Psoas muscle (tissue), 8 donors: ENCODE data around the gene HEPACAM. TPM values are rescaled to one million over a fixed set of nuclear protein-coding genes. Genes with fewer than 3 reads are reported as not detected.

Experiments
- ATAC-seq, 4 donors: fragments of 200-7000 bp; cut with Tn5 transposase; one replicate each; pipeline ENCODE4 v1.9.1; 2020; ENCODE audit warnings: moderate library complexity in 3 of 4, mild to moderate bottlenecking in 2 of 4
- DNase-seq, 2 donors: peaks; one replicate each; pipeline ENCODE4 v3.0.0-alpha.2; 2020
- H3K27ac ChIP-seq: fragments of 200-600 bp; one replicate; pipeline ENCODE4 v1.8.0; 2022
- H3K27me3 ChIP-seq, 3 donors: fragments of 200-600 bp in 1 of 3; one replicate each; pipeline versions ENCODE4 v1.6.1 to v1.8.0; 2013 to 2022; ENCODE audit warnings: low read length in 2 of 3, mild to moderate bottlenecking in 2 of 3, moderate library complexity in 1 of 3; ENCODE audit not compliant: insufficient read depth in 3 of 3
- H3K36me3 ChIP-seq, 2 donors: fragments of 200-600 bp in 1 of 2; one replicate each; pipeline versions ENCODE4 v1.6.1 to v1.8.0; 2013 to 2022; ENCODE audit warnings: low read depth in 1 of 2, mild to moderate bottlenecking in 1 of 2, moderate library complexity in 1 of 2; ENCODE audit not compliant: insufficient read depth in 1 of 2
- H3K4me1 ChIP-seq: fragments of 200-600 bp; one replicate; pipeline ENCODE4 v1.8.0; 2022
- H3K4me3 ChIP-seq: fragments of 200-600 bp; one replicate; pipeline ENCODE4 v1.8.0; 2022; ENCODE audit warnings: mild to moderate bottlenecking
- H3K9me3 ChIP-seq: fragments of 200-600 bp; one replicate; pipeline ENCODE4 v1.8.0; 2022
- whole genome bisulfite sequencing, 3 donors: extraction: QIAGEN DNeasy Blood & Tissue Kit; methylation state at CpG; one replicate each; pipeline versions ENCODE4 v1.1.6 to v1.1.7; 2013; 5-methylcytosine and 5-hydroxymethylcytosine counted together
- intact Hi-C, 2 donors: fragments of 100-400 bp; cut with DNase I; formaldehyde crosslinking; loops; one replicate each; pipeline versions ENCODE4 v1.11.0 to v1.14.2; 2022
- polyA plus RNA-seq, 3 donors: library from polyadenylated mRNA; stranded (reverse); fragments of 200-250 nt; gene quantifications; one replicate each; pipeline ENCODE4 v1.2.3, GENCODE V29; 2013
- total RNA-seq, 4 donors: library from RNA; stranded (reverse); fragmentation: NEBNext Ultra II Directional in 2 of 4; extraction: Animal tissue kit (Norgen Biotek cat#: 25700) in 2 of 4; gene quantifications; one replicate each; pipeline versions ENCODE4 v1.2.1 to v1.2.4, GENCODE V29; 2021 to 2023
- TF ChIP-seq, protein P1 (sequence below): fragments of 200-600 bp; IDR thresholded peaks from one replicate; pipeline ENCODE4 v1.8.0; 2022; ENCODE audit warnings: antibody characterized with exemption
- donor health status: healthy with polysubstance abuse.
- donor health status: DM: no; HTN: no; CAD: no; lungs with moderate emphysema.
- donor health status: Bipolar disorder and iron deficiency.
- donor health status: healthy.
- donor health status: DM: yes; HTN: yes; CAD: no.
- donor health status: DM: no; HTN: no; CAD: no.
- donor health status: DM: no; HTN: no; CAD: no.
- donor health status: DM: yes; HTN: yes; CAD: no.

The HEPACAM gene
- total and polyA plus RNA-seq, 7 donors: 0.05 to 0.25 (median 0.07) TPM; not detected in 2

DNA sequence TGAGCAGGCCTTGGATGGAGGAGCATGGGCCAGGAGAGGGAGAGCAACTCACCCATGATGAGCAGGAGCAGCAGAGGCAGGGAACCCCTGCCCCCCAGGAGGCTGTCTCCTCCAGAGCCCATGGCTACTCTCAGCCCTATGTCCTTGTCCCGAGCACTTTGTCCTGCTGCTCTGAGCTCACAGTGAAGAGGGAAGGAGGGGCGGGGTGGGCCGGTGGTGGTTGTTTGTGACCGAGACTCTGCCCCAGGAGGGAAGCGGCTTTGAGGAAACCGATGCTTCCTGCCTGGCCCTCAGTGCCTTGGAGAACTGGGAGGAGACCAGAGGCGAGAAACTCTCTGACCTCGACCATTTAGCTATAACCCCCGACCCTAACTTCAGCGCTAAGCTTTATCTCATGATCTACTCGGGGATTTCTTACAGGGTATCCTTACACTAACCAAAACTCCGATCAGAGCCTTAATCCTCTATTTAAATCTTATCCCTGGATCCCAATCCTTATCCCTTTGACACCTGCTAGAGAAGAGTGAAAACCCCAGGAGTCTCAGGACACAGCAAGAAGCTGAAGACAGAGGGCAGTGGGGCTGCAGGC is 38.1 kb downstream of the HEPACAM start, which contains the start of gene ROBO4:
TSS of gene ROBO4 (minus strand) at position 192 of the 589 bp plus-strand sequence. CDS start at position 122, 70 bp downstream.
- Histone ChIP-seq H3K27me3 (peaks cover 0 to 21% (median 4%) of the 10 kb centered on the region in 3 donors), H3K36me3 (peaks cover 0 to 5% of the 10 kb centered on the region in 2 donors), H3K4me1 (no peaks in the 10 kb centered on the region), H3K9me3 (no peaks in the 10 kb centered on the region), H3K4me3 (peak within 1 kb of the TSS; percentile 57), H3K27ac (peak within 1 kb of the TSS; percentile 68)
- TF ChIP-seq, protein P1, sequence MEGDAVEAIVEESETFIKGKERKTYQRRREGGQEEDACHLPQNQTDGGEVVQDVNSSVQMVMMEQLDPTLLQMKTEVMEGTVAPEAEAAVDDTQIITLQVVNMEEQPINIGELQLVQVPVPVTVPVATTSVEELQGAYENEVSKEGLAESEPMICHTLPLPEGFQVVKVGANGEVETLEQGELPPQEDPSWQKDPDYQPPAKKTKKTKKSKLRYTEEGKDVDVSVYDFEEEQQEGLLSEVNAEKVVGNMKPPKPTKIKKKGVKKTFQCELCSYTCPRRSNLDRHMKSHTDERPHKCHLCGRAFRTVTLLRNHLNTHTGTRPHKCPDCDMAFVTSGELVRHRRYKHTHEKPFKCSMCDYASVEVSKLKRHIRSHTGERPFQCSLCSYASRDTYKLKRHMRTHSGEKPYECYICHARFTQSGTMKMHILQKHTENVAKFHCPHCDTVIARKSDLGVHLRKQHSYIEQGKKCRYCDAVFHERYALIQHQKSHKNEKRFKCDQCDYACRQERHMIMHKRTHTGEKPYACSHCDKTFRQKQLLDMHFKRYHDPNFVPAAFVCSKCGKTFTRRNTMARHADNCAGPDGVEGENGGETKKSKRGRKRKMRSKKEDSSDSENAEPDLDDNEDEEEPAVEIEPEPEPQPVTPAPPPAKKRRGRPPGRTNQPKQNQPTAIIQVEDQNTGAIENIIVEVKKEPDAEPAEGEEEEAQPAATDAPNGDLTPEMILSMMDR: no peak
- 27 to 41% (median 34%) methylated on average over 12 of the region's 12 CpGs for WGBS, 3 donors
- ATAC-seq (peak; percentile 25 to 64 (median 35)), DNase-seq (peak; percentile 53 to 72)
- intact Hi-C loops: no loop called here

DNA sequence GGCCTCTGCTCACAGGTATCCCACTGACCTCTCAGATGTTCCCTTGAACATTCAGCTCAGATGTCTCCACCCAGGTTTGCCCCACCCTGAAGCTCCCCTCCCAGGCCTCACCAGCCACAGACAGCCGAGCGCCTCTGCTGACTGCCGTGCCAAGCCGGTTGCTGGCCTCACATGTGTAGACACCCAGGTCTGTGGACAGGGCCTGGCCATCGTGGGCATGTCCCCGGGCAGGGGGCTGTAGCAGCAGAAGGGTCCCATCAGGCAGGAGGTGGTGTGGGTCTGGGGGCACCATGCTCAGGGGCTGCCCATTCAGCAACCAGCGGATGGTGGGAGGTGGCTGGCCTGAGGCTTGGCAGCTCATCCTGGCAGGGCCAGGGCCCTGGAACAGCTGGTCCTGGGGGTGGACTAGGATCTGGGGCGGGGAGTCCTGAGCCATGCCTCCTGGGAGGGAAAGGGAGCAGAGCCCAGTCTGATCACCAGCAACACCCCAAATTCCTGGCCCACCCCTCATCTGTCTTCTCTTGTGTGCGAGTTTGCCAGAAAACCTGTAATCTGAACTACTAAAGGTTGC is 38.9 kb downstream of the HEPACAM start:
- Histone ChIP-seq H3K4me3 (peak overlapping the region; percentile 57), H3K27ac (peak overlapping the region; percentile 68), H3K4me1 (no peaks in the 10 kb centered on the region), H3K9me3 (no peaks in the 10 kb centered on the region), H3K36me3 (peaks cover 0 to 5% of the 10 kb centered on the region in 2 donors), H3K27me3 (peaks cover 0 to 20% (median 4%) of the 10 kb centered on the region in 3 donors)
- intact Hi-C loops: no loop called here
- 24 to 47% (median 31%) methylated on average over 7 to 9 of the region's 9 CpGs for WGBS, 3 donors
- TF ChIP-seq, protein P1: no peak
- ATAC-seq (peak in 3 of 4 donors; percentile 28 to 43 (median 40)), DNase-seq (peak; percentile 58 to 80)

DNA sequence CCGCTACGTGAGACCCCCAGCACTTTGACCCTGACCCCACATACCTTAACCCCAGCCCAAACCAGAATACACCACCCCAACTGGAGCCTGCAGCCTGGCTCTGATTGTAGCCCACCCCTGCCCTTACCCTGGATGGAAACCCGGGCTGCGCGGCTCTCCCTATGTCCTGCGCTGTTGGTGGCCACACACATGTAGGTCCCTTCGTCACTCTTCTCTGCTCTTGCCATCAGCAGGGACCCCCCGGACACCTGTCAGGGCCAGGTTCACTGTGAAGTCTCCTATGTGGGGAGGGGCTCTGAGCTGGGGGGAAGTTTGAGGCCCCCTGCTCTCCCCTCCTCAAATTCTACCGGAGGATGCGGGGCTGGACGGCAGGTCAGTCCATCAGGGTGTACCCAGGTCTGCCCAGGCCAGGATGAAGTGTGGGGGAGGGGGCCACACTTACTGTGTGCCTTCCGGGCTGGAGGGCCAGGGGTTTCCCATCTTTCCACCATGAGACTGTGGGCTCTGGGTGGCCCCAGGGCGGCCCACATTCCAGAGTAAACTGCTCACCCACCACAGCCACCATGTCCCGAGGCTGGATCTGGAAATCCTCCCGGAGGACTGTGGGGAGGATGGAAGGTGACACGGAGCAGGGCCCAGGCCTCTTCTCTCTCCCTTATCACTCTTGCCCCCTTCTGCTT is 39.6 kb downstream of the HEPACAM start:
- 71 to 80% (median 72%) methylated on average over 14 to 16 of the region's 16 CpGs for WGBS, 3 donors
- Histone ChIP-seq H3K9me3 (no peaks in the 10 kb centered on the region), H3K27ac (peak overlapping the region; percentile 68), H3K27me3 (peaks cover 0 to 15% (median 2%) of the 10 kb centered on the region in 3 donors), H3K36me3 (peaks cover 0 to 5% of the 10 kb centered on the region in 2 donors), H3K4me3 (peak overlapping the region; percentile 57), H3K4me1 (no peaks in the 10 kb centered on the region)
- TF ChIP-seq, protein P1: no peak
- DNase-seq (no peak), ATAC-seq (no peak)
- intact Hi-C loops: no loop called here

DNA sequence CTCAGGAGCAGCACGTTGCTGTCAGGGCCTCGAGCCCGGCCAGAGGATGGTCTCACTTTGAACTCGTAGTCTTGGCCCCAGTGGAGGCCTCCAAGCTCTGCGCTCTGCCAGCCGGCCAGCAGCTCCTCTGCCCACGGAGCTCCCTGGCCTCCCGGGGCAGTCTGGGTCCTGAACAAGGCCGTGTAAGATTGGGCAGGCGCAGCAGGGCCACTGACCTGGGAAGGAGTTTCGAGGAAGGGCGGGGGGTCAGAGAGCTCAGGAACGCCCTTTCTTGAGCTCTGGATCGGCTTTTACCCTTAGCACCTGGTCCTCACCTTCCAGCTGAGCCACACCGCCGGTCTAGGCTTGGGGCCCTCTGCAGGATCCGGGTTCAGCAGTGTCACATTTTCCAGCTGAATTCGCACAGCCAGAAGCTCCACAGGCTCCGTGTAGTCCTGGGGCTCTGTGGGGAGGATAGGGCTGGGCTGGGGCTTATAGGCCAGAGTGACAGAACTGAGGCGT is 40.3 kb downstream of the HEPACAM start:
- peak overlapping the region; percentile 57 for H3K4me3 ChIP-seq
- DNase-seq (no peak), ATAC-seq (no peak)
- peaks cover 0 to 8% (median 2%) of the 10 kb centered on the region in 3 donors for H3K27me3 ChIP-seq
- intact Hi-C loops: no loop called here
- WGBS, 3 donors: 65 to 80% (median 67%) methylated on average over 18 to 20 of the region's 20 CpGs
- H3K36me3 ChIP-seq: peaks cover 0 to 5% of the 10 kb centered on the region in 2 donors
- no peaks in the 10 kb centered on the region for H3K9me3 ChIP-seq
- TF ChIP-seq, protein P1: no peak
- H3K4me1 ChIP-seq: no peaks in the 10 kb centered on the region
- peak overlapping the region; percentile 68 for H3K27ac ChIP-seq
